ENCODE data around the gene PHLDB1.

PHLDB1 gene

DNA sequence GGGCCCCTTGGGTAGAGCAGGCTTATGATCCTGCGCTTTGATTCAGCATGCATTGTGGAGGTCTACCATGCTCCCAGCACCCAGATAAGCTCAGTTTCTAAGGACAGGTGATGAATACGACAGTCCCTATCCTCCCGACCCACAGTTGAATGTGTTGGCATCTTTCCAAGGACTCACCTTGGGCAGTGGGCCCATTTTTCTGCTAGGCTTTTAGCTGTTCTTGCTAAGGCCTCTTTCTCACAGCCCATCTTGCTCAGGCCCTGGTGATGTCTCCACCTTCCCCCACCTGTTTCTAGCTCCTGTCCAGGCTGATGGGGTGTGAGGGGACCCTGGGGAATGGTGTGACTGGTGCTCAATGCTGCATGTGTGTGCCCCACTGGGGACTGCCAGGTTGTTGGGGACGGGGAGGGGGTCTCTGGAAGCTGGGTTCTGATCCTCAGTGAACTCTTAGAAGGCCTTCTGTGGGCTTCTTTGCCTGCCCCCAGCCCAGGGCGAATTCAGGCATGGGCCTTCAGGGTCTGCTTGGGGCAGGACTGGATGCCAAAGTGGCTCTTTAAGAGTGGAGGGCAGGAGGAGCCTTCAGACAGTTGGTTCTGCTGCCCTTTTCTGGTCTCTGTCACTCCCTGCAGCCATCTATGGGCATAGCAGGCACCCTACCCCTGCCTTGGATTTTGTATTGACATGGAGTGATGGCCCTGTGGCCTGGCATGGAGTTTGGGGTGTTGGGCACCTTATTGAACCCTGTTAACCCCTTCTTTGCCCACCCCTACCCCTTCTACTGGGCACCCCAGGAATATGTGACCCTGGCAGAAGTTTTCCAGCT lies 33.1 kb downstream of the PHLDB1 start:
- no peak for DNase-seq

DNA sequence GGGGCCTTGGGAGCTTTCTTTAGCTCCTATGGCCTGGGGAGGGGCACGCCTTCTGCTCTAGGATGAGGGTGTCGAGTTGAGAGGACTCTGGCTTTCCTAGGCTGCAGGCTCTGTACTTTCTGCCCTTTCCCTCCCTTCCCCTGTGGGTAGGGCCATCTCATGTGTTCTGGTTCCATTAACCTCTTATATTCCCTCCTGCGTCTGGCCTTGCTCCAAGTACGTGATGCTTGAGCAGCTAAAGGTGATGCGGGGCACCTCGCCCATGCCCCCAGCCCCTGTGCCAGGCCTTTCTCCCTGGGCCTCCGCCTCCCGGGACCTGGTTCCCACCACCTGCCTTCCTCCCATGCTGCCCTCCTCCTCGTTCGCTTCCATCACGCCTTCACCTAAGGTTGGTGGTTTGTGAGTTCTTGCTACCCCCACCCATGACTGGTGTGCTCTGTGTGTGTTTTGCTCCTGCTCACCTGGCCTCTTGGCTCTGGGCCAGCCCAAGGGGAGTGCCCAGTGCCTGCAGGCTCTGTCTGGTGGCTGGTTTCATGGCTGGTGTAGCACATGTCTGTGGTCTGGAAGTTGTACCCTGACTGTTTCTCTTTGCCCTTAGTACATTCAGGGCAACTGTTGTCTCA lies 34.1 kb downstream of the PHLDB1 start:
- DNase-seq = peak; percentile 92

DNA sequence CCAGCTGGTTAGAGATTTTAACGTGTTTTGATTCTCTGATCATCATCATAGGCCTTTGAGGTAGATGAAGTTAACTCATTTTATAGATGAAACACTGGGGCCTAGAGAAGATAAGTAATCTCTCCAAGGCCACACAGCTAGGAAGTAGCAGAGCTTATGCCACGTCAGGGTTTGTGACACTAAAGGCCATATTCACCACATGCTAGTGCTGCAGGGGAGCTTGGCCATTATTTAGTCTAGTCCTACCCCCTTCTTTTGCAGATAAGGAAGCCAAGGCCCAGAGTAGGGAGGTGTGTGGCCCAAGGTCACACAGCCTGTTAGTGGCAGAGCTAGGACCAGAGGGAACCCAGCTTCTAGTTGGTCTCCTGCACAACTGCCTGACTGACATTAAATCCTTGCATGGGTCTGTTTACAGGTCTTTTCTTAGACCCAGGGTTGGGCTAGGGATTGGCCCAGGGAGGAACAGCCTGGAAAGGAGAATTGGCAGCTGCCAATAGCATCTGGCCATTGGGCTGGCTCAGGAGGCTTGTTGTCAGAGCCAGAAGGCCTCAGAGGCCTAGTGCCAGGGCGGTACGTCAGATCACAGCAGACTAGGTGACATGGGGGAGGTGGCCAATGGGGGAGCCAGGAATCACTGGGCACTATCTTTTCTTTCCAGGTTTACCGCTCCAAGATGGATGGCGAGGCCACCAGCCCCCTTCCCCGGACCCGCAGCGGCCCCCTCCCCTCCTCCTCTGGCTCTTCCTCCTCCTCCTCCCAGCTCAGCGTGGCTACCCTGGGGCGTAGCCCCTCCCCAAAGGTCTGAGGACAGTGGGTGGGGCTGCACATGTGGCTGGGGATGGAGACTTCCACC lies 36.0 kb downstream of the PHLDB1 start:
- DNase-seq = no peak

DNA sequence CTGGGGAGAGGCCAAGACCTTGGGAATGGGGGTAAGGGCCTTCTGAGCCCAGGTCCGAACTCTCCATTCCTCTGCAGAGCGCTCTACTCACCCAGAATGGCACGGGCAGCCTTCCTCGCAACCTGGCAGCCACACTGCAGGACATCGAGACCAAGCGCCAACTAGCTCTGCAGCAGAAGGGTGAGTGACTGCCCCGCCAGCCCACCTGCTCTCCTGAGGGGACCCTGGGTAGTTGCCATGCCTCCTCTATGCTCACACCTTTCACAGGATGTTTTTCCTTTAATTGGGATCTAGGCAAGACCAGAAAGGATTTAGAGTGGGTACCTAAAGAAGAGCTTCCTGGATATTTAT lies 36.6 kb downstream of the PHLDB1 start:
- no peak for DNase-seq

DNA sequence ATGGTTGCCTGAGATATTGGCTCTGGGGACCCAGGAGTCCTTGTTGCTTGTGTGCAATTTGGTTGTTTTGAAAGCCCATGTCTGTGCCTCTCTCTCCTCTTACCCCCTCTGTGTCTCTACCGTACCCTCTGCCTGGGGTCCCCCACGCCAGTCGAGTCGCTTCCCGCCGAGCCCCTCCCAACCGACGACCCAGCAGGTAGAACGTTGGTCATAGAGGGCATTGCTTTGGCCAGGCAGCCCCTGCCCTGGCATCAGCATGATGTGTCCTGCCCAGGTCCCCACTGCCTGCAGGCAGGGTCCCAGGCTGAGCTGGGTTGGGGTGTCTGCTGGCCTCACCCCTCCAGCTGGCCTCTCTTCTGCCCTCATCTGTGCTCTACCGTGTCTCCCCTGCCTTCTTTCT lies 37.1 kb downstream of the PHLDB1 start:
- no peak for DNase-seq

DNA sequence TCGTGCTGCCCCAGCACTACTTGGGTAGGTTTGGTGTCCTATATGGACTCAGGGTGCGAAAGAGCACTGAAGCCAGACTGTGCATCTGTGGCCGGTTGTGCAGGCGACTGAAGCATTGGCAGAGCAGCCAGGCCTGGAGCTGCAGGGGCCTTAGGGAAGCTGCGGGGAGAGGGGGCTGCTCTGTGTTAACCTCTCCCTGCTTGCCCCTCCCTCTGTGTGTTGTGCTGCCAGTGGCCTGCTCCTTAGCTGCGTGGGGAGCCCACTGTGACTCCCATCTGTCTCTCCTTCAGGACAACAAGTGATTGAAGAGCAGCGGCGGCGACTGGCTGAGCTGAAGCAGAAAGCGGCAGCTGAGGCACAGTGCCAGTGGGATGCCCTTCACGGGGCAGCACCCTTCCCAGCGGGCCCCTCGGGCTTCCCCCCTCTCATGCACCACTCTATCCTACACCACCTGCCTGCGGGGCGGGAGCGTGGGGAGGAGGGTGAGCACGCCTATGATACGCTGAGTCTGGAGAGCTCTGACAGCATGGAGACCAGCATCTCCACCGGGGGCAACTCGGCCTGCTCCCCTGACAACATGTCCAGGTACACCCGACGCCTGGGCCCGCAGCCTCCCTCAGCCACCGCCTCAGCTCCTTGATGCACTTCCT lies 37.8 kb downstream of the PHLDB1 start:
- no peak for DNase-seq

DNA sequence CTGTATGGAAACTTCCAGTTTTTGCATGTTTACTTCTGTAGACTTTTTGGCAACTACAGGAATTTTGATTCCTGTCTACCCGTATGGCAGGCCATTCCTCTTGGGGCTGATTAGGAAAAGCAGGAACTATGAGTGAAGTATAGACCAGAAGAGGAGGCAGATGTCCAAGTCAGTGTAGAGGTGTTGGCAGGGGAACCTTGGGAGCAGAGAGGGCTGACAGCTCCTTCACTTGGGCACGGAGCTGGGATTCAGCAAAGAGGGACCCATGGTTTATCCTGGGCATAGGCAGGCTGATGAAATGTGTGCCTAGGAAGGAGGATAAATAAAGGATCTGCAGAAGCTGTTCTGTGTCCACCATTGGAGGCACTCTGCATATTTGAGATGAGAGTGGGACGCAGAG lies 39.0 kb downstream of the PHLDB1 start:
- no peak for DNase-seq

DNA sequence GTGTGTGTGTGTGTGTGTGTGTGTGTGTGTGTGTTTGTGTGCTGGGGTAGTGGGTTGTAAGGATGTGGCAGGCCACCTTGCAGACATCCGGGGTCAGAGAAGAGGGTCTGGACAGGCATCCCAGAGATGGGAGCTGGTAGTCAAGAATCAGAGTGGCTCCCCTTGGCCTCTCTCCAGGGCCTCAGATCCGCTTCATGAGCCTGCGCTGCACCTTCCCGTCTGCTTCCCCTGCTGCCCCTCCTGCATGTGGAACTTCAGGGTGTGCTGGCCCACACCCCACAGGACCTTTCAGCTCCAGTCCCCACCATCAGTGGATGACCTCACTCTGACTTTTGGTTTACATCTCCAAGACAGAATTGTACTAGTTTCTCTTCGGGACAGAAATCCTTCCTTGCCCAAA lies 40.9 kb downstream of the PHLDB1 start:
- no peak for DNase-seq

DNA sequence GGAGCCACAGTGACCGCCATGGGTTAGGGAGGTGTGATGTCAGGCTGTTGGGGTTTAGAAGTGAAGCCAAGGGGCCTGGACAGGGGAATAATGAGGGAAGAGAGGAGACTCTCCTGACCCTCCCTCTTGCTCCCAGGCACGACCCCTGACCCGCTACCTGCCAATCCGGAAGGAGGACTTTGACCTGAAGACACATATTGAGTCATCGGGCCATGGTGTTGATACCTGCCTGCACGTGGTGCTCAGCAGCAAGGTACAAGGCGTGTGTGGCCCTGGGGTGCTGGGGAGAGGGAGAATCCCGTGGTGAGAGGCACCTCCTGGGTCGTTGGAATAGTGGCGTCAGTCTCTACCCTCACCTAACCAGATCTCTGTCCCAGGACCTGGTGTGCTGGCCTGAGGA lies 42.5 kb downstream of the PHLDB1 start:
- DNase-seq = no peak

DNA sequence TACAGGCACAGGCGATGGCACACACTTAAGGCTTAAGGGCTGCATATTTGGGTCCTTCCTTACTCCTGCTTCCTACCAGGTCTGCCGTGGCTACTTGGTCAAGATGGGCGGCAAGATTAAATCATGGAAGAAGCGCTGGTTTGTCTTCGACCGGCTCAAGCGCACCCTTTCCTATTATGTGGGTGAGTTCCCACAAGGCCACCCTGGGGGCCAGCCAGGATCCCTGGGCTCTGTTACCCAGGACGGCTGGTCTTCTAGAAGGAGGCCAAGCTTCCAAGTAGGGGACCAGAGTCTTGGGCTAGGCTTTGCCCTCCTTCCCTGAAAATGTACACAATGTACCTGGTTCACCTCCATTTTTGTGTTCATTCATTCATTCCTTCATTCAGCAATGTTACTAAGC lies 43.0 kb downstream of the PHLDB1 start:
- no peak for DNase-seq

DNA sequence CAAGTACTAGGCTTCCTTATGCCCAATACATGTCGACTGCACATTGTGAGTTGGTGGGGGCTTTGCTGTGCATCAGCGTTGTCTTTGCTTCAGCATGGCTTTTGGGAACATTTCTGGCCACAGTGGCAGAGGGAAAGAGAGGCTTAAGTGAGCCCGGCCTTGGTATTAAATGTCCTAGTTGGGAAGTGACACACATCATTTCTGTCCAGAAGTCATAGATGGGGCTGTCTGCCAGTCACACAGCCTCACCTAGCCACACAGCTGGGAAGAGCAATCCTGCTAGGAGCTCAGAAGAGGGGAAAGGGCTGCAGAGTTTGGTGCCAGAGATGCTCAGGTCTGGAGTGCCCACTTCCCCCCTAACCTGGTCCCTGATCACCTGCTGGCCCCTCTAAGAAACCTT lies 44.4 kb downstream of the PHLDB1 start:
- DNase-seq = no peak

DNA sequence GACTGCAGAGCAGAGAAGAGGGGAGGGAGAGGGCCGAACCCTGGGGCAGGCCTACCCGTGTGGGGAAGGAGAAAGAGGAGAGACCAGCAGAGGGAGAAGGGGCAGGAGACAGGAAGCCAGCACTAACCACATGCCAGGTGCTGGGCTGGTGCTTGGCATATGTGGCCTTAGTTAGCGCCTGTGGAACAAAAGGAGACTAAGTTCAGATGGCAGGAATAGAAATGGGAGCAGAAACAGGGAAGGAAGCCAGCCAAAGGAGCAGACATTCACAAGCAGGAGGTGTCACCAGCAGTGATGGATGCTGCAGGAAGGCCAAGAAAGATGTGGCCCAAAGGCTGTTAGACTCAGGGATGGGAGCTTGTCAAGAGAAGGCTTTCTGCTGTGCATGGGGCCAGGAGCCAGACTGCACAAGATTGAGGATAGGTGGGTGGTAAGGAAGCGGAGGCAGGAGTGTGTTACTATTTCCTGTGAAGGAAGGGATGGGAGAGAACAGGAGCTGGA lies 45.3 kb downstream of the PHLDB1 start:
- DNase-seq = no peak

DNA sequence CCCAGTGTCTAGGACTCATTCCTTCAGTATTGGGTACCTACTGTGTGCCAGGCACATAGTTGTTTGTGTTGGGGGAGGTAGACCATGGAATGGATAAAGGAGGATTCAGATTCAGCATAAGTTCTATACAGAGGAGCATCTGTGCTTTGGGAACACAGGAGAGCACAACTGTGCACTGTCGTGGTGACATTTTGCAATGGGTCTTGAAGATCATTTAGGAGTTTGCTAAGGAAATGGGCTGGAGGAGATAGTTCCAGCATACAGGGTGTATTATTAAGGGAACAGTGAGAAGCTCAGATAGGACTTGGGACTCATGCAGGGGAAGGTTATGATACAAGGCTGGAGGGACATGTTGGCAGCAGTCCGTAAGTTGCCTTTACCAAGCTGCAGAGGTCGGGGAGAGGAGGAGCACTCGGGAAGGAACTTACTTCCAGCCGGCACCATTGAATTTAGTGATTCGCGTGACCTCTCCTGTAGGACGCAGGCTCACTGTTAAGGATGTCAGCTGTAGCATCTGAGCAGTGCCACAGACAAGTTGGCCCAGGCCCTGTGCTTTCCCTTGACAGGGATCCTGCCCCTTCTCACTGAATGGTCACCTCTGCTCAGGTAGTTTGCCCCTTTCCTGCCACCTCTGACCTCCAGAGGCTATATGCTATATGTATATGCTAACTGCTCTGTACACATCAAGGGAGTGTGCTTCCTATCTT lies 46.4 kb downstream of the PHLDB1 start:
- DNase-seq = no peak

DNA sequence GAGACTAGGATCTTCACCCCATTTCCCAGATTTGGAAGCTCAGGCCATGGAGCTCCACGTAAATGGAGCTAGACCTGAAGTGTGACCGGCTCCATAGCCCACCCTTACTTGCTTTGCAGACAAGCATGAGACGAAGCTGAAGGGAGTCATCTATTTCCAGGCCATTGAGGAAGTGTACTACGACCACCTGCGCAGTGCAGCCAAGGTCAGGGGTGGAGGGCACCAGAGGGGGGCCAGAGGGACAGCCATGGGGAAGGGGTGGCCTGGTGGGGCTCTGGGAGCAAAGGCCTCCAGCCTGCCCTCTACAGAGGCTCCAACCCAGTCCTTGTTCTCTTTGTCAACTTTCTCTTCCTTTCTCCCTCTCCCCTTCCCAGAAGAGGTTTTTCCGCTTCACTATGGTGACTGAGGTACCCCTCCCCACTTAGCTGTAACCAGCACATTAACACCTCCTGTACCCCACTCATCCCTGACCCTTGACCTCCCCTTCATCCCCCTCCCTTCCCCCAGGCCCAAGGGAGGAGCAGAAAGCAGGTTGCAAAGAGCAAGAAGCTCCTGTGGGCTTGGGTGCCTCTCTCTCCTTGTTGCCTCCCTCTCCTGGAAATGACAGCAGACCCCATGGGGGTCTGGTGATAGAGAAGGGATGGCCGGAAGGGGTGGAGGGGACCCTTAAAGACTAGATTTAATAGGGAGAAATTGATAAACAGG lies 48.2 kb downstream of the PHLDB1 start:
- no peak for DNase-seq

DNA sequence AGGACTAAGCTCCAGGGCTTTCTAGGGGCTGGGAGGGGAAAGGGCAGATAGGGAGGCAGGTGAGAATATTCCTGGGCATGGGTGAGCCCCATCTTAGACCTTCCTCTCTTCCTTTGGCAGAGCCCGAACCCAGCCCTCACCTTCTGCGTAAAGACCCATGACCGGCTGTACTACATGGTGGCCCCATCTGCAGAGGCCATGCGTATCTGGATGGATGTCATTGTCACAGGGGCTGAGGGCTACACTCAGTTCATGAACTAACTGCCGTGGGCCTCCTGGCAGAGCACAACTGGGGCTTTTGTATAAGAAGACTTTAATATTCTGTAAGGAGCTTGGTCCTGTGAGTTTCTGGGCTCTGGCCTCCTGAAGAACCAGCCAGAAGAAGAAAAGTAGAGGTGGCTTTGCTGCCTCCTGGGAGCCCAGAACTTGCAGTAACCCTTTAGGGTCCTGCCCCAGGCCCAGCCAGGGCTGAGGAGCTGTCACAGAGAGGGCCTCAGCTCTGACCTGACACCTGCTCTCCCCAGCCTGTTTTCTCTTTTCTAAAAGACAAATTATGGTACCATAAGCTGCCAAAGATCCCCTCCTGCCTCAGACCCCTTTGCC lies 49.2 kb downstream of the PHLDB1 start:
- DNase-seq = no peak

DNA sequence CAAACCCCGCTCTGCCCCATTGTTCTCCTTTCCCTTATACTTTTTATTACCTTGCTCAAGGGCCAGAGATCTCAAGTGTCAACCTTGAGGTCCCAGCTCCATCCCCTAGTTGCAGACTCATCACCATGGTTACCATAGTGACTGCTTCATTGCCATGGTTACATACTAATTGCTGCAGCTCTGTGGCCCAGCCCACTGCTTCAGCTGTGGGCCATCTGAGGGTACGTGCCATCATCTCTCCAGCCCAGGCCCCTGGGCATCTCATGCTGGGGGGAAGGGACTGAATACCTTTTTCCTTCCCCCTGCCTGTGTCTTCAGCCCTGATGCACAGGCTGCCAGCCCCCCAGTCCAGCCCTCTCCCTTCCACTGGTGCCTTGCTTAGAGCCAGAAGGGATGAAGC lies 49.8 kb downstream of the PHLDB1 start:
- no peak for DNase-seq

DNA sequence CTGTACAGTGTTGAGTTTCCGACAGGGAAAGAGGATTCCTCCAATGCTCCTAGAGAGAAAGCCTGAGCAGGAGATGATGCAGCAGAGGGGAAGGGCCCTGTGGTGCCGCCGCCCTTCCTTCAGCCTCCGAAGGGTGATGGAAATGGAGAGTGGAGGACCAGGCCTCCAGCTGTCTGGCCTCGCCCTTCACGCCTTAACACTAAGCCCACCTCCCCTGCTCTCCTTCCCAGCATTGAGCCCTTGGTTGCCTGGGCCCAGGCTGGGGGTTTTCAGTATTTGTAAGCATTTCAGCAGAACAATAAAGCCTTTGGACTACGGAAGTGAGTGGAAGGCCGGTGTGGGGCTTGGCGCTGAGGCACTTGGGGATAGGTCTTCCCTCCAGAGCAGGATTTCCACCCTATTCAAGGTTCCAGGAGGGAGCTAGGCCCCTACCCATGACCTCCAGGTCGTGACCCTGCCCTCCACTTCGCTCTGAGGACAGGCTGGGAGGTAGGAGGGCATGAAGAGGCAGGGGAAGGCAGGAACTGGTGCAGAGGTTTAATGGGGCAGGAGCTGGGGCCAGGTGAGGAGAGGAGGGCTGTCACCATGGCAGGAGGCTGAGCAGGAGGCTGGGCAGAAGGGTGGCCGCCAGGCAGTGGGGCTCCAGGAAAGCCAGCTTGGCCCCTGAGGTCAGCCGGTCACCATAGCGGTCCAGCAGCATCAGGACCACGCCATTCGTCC lies 50.5 kb downstream of the PHLDB1 start:
- DNase-seq = no peak

DNA sequence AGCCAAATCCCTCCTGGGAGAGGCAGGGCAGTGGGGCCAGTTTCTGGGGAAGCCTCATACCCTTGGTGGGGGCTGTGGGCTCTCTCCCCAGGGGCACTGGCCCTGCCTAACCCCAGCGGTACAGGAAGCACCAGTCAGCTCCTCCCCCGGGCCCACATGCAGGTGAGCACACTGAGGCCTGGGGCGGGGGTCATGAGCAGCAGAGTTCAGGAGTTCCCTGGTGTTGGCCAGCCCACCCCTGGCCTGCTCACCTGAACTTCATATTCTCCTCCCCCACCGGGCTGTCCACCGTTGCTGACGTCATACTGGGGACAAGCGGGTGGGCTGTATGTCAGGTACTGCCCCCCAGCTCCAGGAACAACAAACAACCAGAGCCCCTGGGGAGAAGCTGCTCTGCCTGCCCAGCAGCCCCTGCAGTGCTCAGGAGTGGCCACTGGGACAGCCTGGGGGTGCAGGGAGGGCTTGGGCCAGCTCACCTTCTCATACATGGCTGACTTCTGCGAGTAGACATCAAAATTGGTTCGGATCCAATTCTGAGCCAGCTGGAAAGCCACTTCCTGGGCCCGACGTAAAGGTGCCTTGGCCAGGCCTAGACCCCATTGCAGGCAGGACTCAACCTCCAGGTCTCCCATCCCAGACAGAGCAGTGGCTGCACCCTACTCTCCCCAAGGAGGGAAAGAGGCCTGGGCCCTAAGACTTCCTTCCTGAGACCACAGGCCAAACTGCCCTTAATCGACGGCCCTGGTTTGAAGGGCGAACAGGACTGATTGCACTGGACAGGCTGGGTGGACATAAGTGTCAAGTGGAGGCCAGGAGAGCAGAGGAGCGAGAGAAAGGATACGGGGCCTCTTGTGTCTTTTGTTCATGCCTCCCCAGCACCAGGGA lies 51.3 kb downstream of the PHLDB1 start:
- no peak for DNase-seq

DNA sequence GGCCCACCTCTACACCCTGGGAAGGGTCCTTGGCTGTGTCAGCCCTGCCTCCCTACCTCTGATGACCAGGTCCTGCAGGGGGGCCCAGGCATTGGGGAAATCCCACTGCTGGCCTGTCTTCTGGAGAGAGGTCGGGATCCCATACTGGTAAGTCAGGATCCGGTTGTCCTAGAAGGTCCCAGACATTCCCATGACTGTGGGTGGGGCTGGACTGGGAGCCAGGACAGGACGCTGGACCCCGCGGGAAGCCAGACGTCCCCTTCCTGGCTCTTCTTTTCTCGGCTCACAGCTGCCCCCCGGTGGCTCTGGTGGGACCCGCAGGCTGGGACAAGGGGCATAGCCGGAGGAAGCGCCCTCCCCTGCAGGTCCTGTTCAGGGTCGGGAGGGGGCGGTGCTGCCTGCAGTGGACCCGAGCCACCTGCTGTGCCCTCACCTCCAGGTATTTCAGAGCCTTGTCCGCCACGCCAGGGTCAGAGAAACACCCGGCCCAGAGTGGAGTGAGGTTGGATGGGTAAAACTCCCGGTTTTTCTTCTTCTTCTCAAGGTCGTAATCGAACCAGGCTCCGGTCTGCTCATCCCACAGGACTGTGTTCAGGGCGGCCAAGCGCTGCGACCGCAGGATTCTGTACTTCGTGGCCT lies 52.0 kb downstream of the PHLDB1 start:
- DNase-seq = peak; percentile 88
